ENCODE data around the gene CXorf65.

DNA sequence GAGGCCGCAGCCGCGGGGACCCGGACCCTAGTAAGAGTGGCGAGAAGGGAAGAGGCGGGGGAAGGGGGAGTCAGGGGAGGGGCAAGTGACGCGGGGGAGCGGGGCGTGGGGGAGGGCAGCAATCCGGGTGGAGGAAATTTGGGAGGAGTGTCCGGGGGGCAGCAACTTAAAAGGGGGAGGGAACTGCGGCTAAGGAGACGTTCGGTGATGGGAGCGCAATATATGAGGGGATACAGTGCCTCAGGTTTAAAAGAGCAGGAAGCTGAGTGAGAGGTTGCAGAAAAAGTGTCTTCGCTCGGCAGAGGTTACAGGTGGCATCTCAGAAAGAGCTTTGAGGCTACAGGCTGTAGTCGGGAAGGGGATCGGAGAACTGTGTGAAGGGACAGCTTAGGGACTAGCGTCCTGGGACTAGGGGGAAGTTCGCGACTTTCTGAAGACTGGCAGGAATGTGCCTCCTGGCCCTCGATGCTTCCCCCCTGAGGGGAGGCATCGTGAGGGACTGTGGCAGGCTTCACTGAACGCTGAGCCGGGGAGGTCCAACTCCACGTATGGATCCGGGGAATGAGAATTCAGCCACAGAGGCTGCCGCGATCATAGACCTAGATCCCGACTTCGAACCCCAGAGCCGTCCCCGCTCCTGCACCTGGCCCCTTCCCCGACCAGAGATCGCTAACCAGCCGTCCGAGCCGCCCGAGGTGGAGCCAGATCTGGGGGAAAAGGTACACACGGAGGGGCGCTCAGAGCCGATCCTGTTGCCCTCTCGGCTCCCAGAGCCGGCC, 10.4 kb downstream of the CXorf65 start:
- TF ChIP-seq POLR2A (IDR thresholded peaks at IDR 0.05; ENCODE audit: low read depth, low read length) (no peak), POLR2AphosphoS5 (IDR thresholded peaks at IDR 0.05; ENCODE audit: low read depth, low read length) (no peak)
